NCI-H345 treated with DMSO at 0.1 percent for 48 hours (cell line): ENCODE results near the gene SERTM2.

Experiments used
- DNase-seq: peaks from one replicate; lab custom pipeline; 2025; ENCODE audit not compliant: unreplicated experiment; lab: John Stamatoyannopoulos, UW

SERTM2 gene

DNA sequence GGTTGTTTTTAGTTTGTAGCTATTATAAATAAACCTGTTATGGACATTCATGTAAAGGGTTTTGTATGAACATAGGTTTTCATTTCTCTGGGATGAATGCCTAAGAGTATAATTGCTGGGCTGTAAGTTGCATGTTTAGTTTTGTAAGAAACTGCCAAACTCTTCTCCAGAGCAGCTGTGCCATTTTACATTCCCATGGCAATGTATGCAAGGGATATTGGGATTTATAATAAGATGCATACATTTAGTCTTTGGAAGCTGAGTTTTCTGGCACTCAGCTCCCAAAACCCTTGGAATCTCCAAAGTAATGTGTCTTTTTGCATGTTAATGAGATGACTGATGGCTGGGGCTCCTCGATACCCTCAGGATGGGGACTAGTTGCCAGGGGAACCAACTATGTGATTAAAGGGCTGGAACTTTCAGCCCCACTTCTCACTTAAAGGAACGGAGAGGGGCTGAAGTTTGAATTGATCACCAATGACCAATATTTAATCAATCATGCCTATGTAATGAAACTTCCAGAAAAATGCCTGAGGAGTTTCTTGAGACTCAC is 44.0 kb downstream of the SERTM2 start:
- no peak for DNase-seq

DNA sequence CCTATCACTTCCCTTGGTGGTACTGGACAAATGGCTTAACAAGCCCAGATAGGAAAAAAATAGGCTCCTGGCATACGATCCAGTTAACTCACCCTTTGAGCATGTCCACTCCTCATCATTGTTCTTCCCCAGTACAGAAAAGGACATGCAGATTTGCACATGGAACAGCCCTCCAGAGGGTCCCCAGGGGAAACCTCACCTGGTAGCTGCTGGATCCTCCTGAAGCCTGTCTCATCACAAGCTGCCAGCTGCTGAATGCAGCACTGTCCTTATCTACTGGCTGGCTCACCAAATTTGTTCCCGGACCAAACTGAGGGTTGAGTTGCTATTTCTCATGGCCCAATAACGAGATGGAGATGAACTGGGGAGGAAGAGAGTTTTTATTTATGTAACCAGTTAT is 49.4 kb downstream of the SERTM2 start:
- DNase-seq = no peak

DNA sequence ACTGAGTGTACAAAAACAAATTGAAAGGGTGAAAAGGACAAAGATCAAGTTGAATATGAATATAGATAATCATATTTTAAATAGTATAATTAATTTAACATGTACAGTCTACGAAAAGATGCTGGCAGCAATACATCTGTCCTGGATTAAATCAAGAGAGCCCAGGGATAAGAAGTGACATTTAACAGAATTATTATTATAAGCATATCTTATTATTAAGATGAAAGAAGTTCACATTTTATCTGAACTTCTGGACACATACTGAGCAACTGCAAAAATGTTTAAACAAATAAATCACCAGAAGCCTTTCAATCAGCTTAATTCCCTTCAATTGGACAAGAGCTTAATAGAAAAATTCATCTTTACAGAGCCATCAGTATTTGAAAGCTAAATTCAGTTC is 50.4 kb downstream of the SERTM2 start:
- DNase-seq = no peak

DNA sequence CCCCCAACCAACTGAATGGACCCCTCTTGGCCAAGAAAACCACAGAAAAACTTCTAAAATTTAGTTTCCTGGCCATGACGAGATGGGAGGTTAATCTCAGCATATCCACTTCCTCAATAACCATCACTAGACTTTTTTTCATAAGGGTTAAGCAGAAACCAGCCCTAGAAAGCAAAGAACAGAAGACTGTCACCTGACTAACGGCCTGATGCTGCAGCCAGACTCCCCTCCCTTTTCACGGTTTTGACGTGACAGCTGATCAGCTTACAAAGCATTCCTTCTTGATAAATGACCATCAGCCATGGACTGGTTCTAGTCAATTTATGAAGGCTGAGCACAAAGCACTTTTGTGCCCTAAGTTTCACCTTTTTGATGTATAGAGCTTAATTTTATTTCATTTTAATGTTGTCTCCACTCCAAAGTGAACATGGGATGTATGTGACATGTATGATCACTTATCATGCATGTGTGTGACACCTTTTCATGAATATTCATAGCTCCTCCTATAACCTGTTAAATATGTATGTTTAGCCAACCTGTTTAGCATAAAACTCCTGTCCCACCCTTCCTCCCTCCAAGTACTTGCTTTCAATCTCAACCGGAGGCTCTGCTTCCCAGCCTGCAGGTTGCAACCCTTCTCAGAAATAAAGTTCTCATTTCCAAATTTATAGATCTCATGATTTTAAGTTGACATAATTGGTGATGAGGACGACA is 56.3 kb downstream of the SERTM2 start:
- no peak for DNase-seq

DNA sequence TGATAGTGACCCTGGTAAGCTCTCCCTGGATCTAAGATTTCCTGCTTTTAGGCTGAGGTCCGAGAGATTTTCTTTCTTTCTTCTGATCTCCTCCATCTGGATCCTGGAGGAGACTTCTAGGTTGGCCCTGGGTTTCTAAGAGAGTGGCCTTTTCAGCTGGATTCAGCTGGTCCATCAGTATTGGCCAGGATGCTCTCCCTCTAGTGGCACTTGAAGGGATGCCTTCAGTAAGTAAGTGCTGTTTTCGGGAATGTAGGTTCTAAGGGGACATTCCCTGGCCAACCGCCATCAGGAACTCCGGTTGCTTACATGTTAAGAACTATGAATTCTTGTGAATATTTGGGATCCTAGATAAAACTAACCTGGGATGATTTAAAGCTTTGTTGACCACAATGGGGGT is 56.9 kb downstream of the SERTM2 start:
- DNase-seq = no peak

DNA sequence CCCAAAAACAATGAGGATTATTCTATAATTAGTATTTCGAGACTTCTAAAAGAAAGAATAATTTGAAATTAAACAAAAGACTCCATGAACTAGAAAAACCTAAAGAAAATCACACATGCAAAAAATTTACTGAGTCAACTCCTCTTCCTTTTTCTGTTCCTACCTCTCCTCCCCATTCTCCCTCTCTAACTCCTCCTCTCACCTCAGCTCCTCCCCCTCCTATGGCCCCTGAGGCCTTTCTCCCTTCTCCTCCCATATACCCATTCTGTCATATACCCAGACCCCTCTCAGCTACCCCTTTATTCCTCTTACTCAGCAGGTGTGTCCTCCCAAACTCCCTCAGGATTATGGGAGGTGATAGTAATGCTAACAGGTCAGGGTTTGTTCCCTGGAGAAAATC is 57.4 kb downstream of the SERTM2 start:
- DNase-seq = no peak
